ENCODE data around the gene LCNL1.

LCNL1 gene

GRCh38 chr9:137026828-137027227 lies 44.0 kb downstream of the LCNL1 start:
- DNase-seq (ENCODE audit: low spot score): no peak
- in situ Hi-C loops (cut with MboI; ENCODE audit: low sequenced_read_pairs, unreplicated experiment): no loop called here

GRCh38 chr9:137027369-137028262 lies 44.8 kb downstream of the LCNL1 start, which contains the start of gene ABCA2:
Gene ABCA2 (minus strand): TSS chr9:137028237. CDS start chr9:137028140, 97 bp downstream.
- in situ Hi-C loops (cut with MboI; ENCODE audit: low sequenced_read_pairs, unreplicated experiment): no loop called here
- no peak for DNase-seq (ENCODE audit: low spot score)
- TF ChIP-seq CTCF (IDR thresholded peaks at IDR 0.05; ENCODE audit: borderline replicate concordance, control extremely low read depth, extremely low read depth, insufficient read depth, missing control alignments): no peak

More at GRCh38 chr9:137026828-137027227, 44.0 kb downstream of the LCNL1 start:
- TF ChIP-seq CTCF (IDR thresholded peaks at IDR 0.05; ENCODE audit: borderline replicate concordance, control extremely low read depth, extremely low read depth, insufficient read depth, missing control alignments): no peak

GRCh38 chr9:137028263-137029057 lies 45.7 kb downstream of the LCNL1 start:
- in situ Hi-C loops (cut with MboI; ENCODE audit: low sequenced_read_pairs, unreplicated experiment): no loop called here
- peak; percentile 84 for DNase-seq (ENCODE audit: low spot score)
- TF ChIP-seq CTCF (IDR thresholded peaks at IDR 0.05; ENCODE audit: borderline replicate concordance, control extremely low read depth, extremely low read depth, insufficient read depth, missing control alignments): peak; percentile 53

GRCh38 chr9:137029058-137029936 lies 46.5 kb downstream of the LCNL1 start:
- in situ Hi-C loops (cut with MboI; ENCODE audit: low sequenced_read_pairs, unreplicated experiment): no loop called here
- peak; percentile 93 for TF ChIP-seq CTCF (IDR thresholded peaks at IDR 0.05; ENCODE audit: borderline replicate concordance, control extremely low read depth, extremely low read depth, insufficient read depth, missing control alignments)
- peak; percentile 86 for DNase-seq (ENCODE audit: low spot score)

GRCh38 chr9:137030006-137030405 lies 47.2 kb downstream of the LCNL1 start:
- no peak for TF ChIP-seq CTCF (IDR thresholded peaks at IDR 0.05; ENCODE audit: borderline replicate concordance, control extremely low read depth, extremely low read depth, insufficient read depth, missing control alignments)
- in situ Hi-C loops (cut with MboI; ENCODE audit: low sequenced_read_pairs, unreplicated experiment): loop anchor here (10.0 kb wide), 1 partner anchor 255 kb away; no protein-coding TSS in a partner anchor
- DNase-seq (ENCODE audit: low spot score): no peak
